Raji (cell line): ENCODE measurements around the gene CSNK1E.

Experiments used
- POLR2A ChIP-seq: IDR thresholded peaks from 2 replicates; pipeline ENCODE4 v1.6.1; 2011; ENCODE audit warnings: low read depth, low read length, control low read depth; ENCODE audit not compliant: insufficient read depth

Gene CSNK1E

GRCh38 chr22:38271927-38272372, 45.3 kb downstream of the CSNK1E start:
- TF ChIP-seq POLR2A = no peak

GRCh38 chr22:38271101-38271500, 46.1 kb downstream of the CSNK1E start:
- no peak for TF ChIP-seq POLR2A

- no peak for TF ChIP-seq POLR2A
These were observed 46.9 kb downstream of the CSNK1E start for GRCh38 chr22:38270091-38270992.

- no peak for TF ChIP-seq POLR2A
These were observed 47.8 kb downstream of the CSNK1E start for GRCh38 chr22:38269466-38269865.

- no peak for TF ChIP-seq POLR2A
These were observed 50.1 kb downstream of the CSNK1E start for GRCh38 chr22:38267086-38267485.

GRCh38 chr22:38266120-38266519, 51.1 kb downstream of the CSNK1E start:
- TF ChIP-seq POLR2A = no peak

- TF ChIP-seq POLR2A = no peak
These were observed 52.9 kb downstream of the CSNK1E start for GRCh38 chr22:38264322-38264843.

- no peak for TF ChIP-seq POLR2A
These were observed 55.0 kb downstream of the CSNK1E start for GRCh38 chr22:38262051-38262795.

GRCh38 chr22:38260761-38261681, 56.2 kb downstream of the CSNK1E start:
- TF ChIP-seq POLR2A = no peak

GRCh38 chr22:38259370-38259769, 57.9 kb downstream of the CSNK1E start:
- TF ChIP-seq POLR2A = no peak

- no peak for TF ChIP-seq POLR2A
These were observed 58.3 kb downstream of the CSNK1E start for GRCh38 chr22:38258895-38259294.

GRCh38 chr22:38257650-38258250, 59.5 kb downstream of the CSNK1E start:
- no peak for TF ChIP-seq POLR2A

- no peak for TF ChIP-seq POLR2A
These were observed 60.1 kb downstream of the CSNK1E start for GRCh38 chr22:38257181-38257580.

GRCh38 chr22:38255697-38256096, 61.5 kb downstream of the CSNK1E start:
- TF ChIP-seq POLR2A = no peak

GRCh38 chr22:38251341-38251692, 65.9 kb downstream of the CSNK1E start:
- no peak for TF ChIP-seq POLR2A
